K562 (cell line): ENCODE data around the gene PTPRF. TPM values are rescaled to one million over a fixed set of nuclear protein-coding genes. Genes with fewer than 3 reads are reported as not detected.

Source experiments
- ARNT ChIP-seq, 2 experiments: fragments of 450-650 bp; IDR thresholded peaks; 2 replicates each; pipeline ENCODE4 v1.6.1; 2016; ENCODE audit warnings: mild to moderate bottlenecking in 1 of 2
- ATF3 ChIP-seq, 2 experiments: fragments of 450-650 bp in 1 of 2; sonication (generic) in 1 of 2; formaldehyde crosslinking in 1 of 2; IDR thresholded peaks in 1 of 2; conservative IDR thresholded peaks in 1 of 2; 2 replicates each; pipeline versions ENCODE4 v1.6.1 to v1.8.1; 2016 to 2023; ENCODE audit warnings: mild to moderate bottlenecking in 2 of 2, moderate library complexity in 2 of 2, inconsistent platforms in 1 of 2, missing genetic modification reagents in 1 of 2
- CBFA2T3 ChIP-seq: fragments of 450-650 bp; IDR thresholded peaks from 2 replicates; pipeline ENCODE4 v1.6.1; 2017
- DPF2 ChIP-seq: fragments of 450-650 bp; IDR thresholded peaks from 2 replicates; pipeline ENCODE4 v1.6.1; 2016
- ETV1 ChIP-seq: fragments of 450-650 bp; conservative IDR thresholded peaks from 2 replicates; pipeline ENCODE4 v1.6.1; 2016; ENCODE audit warnings: missing genetic modification characterization, control low read depth, low read depth, missing compliant biosample characterization
- FOXK2 ChIP-seq, 2 experiments: fragments of 450-650 bp; IDR thresholded peaks in 1 of 2; conservative IDR thresholded peaks in 1 of 2; 2 replicates each; pipeline ENCODE4 v1.6.1; 2016; ENCODE audit warnings: low read depth in 2 of 2, mild to moderate bottlenecking in 1 of 2
- GTF2B ChIP-seq: IDR thresholded peaks from 2 replicates; pipeline ENCODE4 v1.6.1; 2011; ENCODE audit not compliant: insufficient read length; ENCODE audit errors: extremely low read depth
- MAFG ChIP-seq: fragments of 450-650 bp; conservative IDR thresholded peaks from 2 replicates; pipeline ENCODE4 v1.6.1; 2016; ENCODE audit warnings: missing genetic modification characterization, missing compliant biosample characterization
- MCM3 ChIP-seq: fragments of 450-650 bp; IDR thresholded peaks from 2 replicates; pipeline ENCODE4 v1.6.1; 2016
- PRDM10 ChIP-seq: fragments of 450-650 bp; IDR thresholded peaks from 2 replicates; pipeline ENCODE4 v1.6.1; 2018; ENCODE audit not compliant: partially characterized antibody
- RB1 ChIP-seq: fragments of 450-650 bp; IDR thresholded peaks from 2 replicates; pipeline ENCODE4 v1.6.1; 2017; ENCODE audit warnings: low read depth, mild to moderate bottlenecking
- SMAD4 ChIP-seq: fragments of 250-450 bp; sonication (Bioruptor Pico); conservative IDR thresholded peaks from 2 replicates; pipeline ENCODE4 v1.8.0; 2021; ENCODE audit warnings: inconsistent platforms, mild to moderate bottlenecking, moderate library complexity
- ZBTB17 ChIP-seq: fragments of 450-650 bp; formaldehyde crosslinking; IDR thresholded peaks from 2 replicates; pipeline ENCODE4 v1.4.0; 2020; ENCODE audit warnings: mild to moderate bottlenecking
- ZNF407 ChIP-seq: fragments of 450-650 bp; IDR thresholded peaks from 2 replicates; pipeline ENCODE4 v1.6.1; 2016; ENCODE audit warnings: low read depth
- polyA plus RNA-seq, 8 experiments: library from polyadenylated mRNA; depleted of rRNA in 4 of 8; stranded (reverse) in 5 of 8; unstranded in 3 of 8; fragments of >200 nt; fragmentation: Nextera tagmentation in 2 of 8; fragmentation: Illumina TruSeq in 1 of 8; extraction: Ambion mirVana in 2 of 8; extraction: Trizol in 1 of 8; gene quantifications; 2 replicates each; pipeline versions ENCODE4 v1.2.1 to v1.2.3, GENCODE V29; 2011 to 2014; ENCODE audit warnings: inconsistent platforms in 1 of 8, missing spikeins in 1 of 8
- total RNA-seq, 7 experiments: library from RNA; depleted of rRNA in 6 of 7; stranded (reverse); fragments of >200 nt in 6 of 7; fragmentation: Illumina TruSeq in 2 of 7; extraction: Trizol in 2 of 7; gene quantifications; 2 replicates each; pipeline versions ENCODE4 v1.2.1 to v1.2.3, GENCODE V29; 2011 to 2021; ENCODE audit warnings: low replicate concordance in 1 of 7

The PTPRF gene
- total and polyA plus RNA-seq, 9 of the 15 experiments (the other 6 are each of a cell fraction or from before 2014, with no cell fraction given) = 0.13 to 4.3 (median 1.1) TPM

GRCh38 chr1:43554444-43554992 is 23.8 kb downstream of the PTPRF start (continued):
- TF ChIP-seq ZNF407 (no peak), DPF2 (peak; percentile 52), ARNT (IDR thresholded peaks at IDR 0.05) (peak in 1 of 2 experiments; percentile 97; a peak in 2 of 4 replicates), GTF2B (no peak), ETV1 (tag) (peak; percentile 53; the same call in 1 of the 2 replicates), MAFG (tag) (no peak), PRDM10 (peak; percentile 90), MCM3 (no peak), FOXK2 (conservative IDR thresholded peaks at IDR 0.05 in 1 of 2, IDR thresholded peaks at IDR 0.05 in 1 of 2; ENCODE audit: low read depth in 2 of 2) (peak in 1 of 2 experiments; percentile 23; a peak in 1 of 4 replicates), ATF3 (IDR thresholded peaks at IDR 0.05) (no peak), ATF3 (CRISPR knock-in tag; conservative IDR thresholded peaks at IDR 0.05) (no peak), SMAD4 (CRISPR knock-in tag) (no peak), RB1 (peak; percentile 30; the same call in 1 of the 2 replicates), ZBTB17 (no peak), CBFA2T3 (no peak)
